ENCODE data around the gene MACROD2.

MACROD2 gene

GRCh38 chr20:15214051-15214450, 1218.7 kb downstream of the MACROD2 start:
- no peak for DNase-seq

- DNase-seq = no peak
These were observed 1224.8 kb downstream of the MACROD2 start for GRCh38 chr20:15220009-15220656.

GRCh38 chr20:15220778-15221565, 1225.7 kb downstream of the MACROD2 start:
- no peak for DNase-seq

- no peak for DNase-seq
These were observed 1227.4 kb downstream of the MACROD2 start for GRCh38 chr20:15222502-15223330.

- DNase-seq = no peak
These were observed 1228.9 kb downstream of the MACROD2 start for GRCh38 chr20:15224199-15224598.

GRCh38 chr20:15227102-15227501, 1231.8 kb downstream of the MACROD2 start:
- no peak for DNase-seq

GRCh38 chr20:15232243-15232642, 1236.9 kb downstream of the MACROD2 start:
- DNase-seq = no peak

GRCh38 chr20:15235471-15236198, 1240.3 kb downstream of the MACROD2 start:
- no peak for DNase-seq

GRCh38 chr20:15236812-15237211, 1241.5 kb downstream of the MACROD2 start:
- DNase-seq = no peak

- no peak for DNase-seq
These were observed 1244.4 kb downstream of the MACROD2 start for GRCh38 chr20:15239542-15240206.

GRCh38 chr20:15240801-15241200, 1245.5 kb downstream of the MACROD2 start:
- DNase-seq = no peak

GRCh38 chr20:15241681-15242080, 1246.4 kb downstream of the MACROD2 start:
- no peak for DNase-seq

- DNase-seq = no peak
These were observed 1247.5 kb downstream of the MACROD2 start for GRCh38 chr20:15242773-15243172.

- no peak for DNase-seq
These were observed 1250.6 kb downstream of the MACROD2 start for GRCh38 chr20:15245896-15246295.

GRCh38 chr20:15248618-15249395, 1253.5 kb downstream of the MACROD2 start:
- DNase-seq = no peak

GRCh38 chr20:15251171-15251570, 1255.9 kb downstream of the MACROD2 start:
- no peak for DNase-seq

GRCh38 chr20:15252304-15252703, 1257.0 kb downstream of the MACROD2 start:
- no peak for DNase-seq

- no peak for DNase-seq
These were observed 1258.1 kb downstream of the MACROD2 start for GRCh38 chr20:15253431-15253830.

GRCh38 chr20:15256676-15257568, 1261.6 kb downstream of the MACROD2 start:
- no peak for DNase-seq

- no peak for DNase-seq
These were observed 1262.2 kb downstream of the MACROD2 start for GRCh38 chr20:15257569-15257870.
